Measurements from ENCODE around the gene ANKRD33B. TPM values are rescaled to one million over a fixed set of nuclear protein-coding genes. Genes with fewer than 3 reads are reported as not detected.

Gene ANKRD33B
- total RNA-seq, 1 experiment from 2014 or later, result 10.9 TPM

DNA sequence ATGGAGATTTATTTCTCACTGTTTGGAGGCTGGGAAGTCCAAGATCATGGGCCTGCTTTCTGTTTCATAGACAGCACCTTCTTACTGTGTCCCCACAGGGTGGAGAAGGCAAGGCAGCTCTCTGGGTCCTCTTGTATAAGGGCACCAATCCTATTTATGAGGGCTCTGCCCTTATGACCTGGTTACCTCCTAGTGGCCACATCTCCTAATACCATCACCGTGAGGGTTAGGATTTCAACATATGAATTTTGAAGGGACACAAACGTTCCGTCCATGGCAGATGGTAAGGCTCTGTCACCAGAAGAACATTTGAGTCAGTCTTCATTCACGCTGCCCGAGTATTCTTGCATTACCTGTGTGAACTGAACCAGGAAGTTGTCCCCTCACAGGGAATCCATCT lies 48.4 kb downstream of the ANKRD33B start:
- Histone ChIP-seq H3K4me3 (replicated peaks in 1 of 2; ENCODE audit: low read depth in 1 of 2, low read length in 2 of 2) (no peak overlapping the region), H4K20me1 (ENCODE audit: insufficient read depth) (no peaks in the 10 kb centered on the region), H3K79me2 (ENCODE audit: insufficient read depth, low read length) (peaks cover 21% of the 10 kb centered on the region), H2AFZ (ENCODE audit: low read depth, low read length, poor library complexity, severe bottlenecking) (no peak overlapping the region), H3K36me3 (ENCODE audit: control insufficient read depth in 1 of 2, insufficient read depth in 2 of 2, low read length in 2 of 2) (no peaks in the 10 kb centered on the region), H3K27ac (ENCODE audit: low read depth, low read length) (no peak overlapping the region), H3K9ac (ENCODE audit: low read length) (no peak overlapping the region), H3K4me1 (ENCODE audit: control insufficient read depth in 1 of 2, insufficient read depth in 2 of 2, low read length in 2 of 2) (peaks cover 4 to 11% of the 10 kb centered on the region in 2 experiments; a peak in 2 of 4 replicates), H3K27me3 (ENCODE audit: insufficient read depth, low read length) (no peaks in the 10 kb centered on the region), H3K4me2 (ENCODE audit: low read length) (no peak overlapping the region), H3K9me2 (ENCODE audit: insufficient read depth) (no peaks in the 10 kb centered on the region), H3K9me3 (ENCODE audit: control insufficient read depth in 1 of 2, insufficient read depth in 1 of 2, low read depth in 1 of 2, low read length in 2 of 2) (no peaks in the 10 kb centered on the region)
- TF ChIP-seq CBX3 (IDR thresholded peaks at IDR 0.05; ENCODE audit: low read depth) (no peak), REST (IDR thresholded peaks at IDR 0.05; ENCODE audit: low read depth) (no peak), RAD21 (IDR thresholded peaks at IDR 0.05; ENCODE audit: low read depth) (no peak)
- TF ChIP-seq, protein P1, sequence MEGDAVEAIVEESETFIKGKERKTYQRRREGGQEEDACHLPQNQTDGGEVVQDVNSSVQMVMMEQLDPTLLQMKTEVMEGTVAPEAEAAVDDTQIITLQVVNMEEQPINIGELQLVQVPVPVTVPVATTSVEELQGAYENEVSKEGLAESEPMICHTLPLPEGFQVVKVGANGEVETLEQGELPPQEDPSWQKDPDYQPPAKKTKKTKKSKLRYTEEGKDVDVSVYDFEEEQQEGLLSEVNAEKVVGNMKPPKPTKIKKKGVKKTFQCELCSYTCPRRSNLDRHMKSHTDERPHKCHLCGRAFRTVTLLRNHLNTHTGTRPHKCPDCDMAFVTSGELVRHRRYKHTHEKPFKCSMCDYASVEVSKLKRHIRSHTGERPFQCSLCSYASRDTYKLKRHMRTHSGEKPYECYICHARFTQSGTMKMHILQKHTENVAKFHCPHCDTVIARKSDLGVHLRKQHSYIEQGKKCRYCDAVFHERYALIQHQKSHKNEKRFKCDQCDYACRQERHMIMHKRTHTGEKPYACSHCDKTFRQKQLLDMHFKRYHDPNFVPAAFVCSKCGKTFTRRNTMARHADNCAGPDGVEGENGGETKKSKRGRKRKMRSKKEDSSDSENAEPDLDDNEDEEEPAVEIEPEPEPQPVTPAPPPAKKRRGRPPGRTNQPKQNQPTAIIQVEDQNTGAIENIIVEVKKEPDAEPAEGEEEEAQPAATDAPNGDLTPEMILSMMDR (IDR thresholded peaks at IDR 0.05 in 2 of 3, conservative IDR thresholded peaks at IDR 0.05 in 1 of 3; ENCODE audit: borderline replicate concordance in 1 of 3, insufficient read depth in 1 of 3, low read depth in 2 of 3, low read length in 2 of 3), result peak in 1 of 3 experiments; percentile 22; a peak in 1 of 6 replicates
- intact Hi-C loops (cut with micrococcal nuclease), result no loop called here
- ChIA-PET POLR2A (no interaction called here), RAD21 (ENCODE audit: low non-redundant PET in 1 of 2, low total read pairs in 2 of 2, uncharacterized antibody in 2 of 2, unreplicated experiment in 2 of 2) (no interaction called here), CTCF (no interaction called here)
- no TSS peak for BruUV-seq (replicated peaks)
- no peak for ATAC-seq
- no peak for DNase-seq (ENCODE audit: low read depth, low spot score)

Measured in HCT116 (cell line).